A549 (cell line): ENCODE data around the gene NYAP2.

Experiments
- CBX2 ChIP-seq: fragments of 200-600 bp; sonication (generic); IDR thresholded peaks from 2 replicates; pipeline ENCODE4 v1.6.1; 2016; ENCODE audit warnings: low read depth, mild to moderate bottlenecking, borderline replicate concordance
- EP300 ChIP-seq, 2 experiments: fragments of >200 bp; sonication (Bioruptor Twin); formaldehyde crosslinking; IDR thresholded peaks; 2 replicates in 1 of 2; 3 replicates in 1 of 2; pipeline ENCODE4 v1.6.1; 2016 to 2017
- ESRRA ChIP-seq: fragments of 150-350 bp; IDR thresholded peaks from 2 replicates; pipeline ENCODE4 v1.6.1; 2014; ENCODE audit warnings: mild to moderate bottlenecking, low read length, borderline replicate concordance
- MAFK ChIP-seq: fragments of 450-650 bp; IDR thresholded peaks from 2 replicates; pipeline ENCODE4 v1.6.1; 2014; ENCODE audit not compliant: partially characterized antibody
- POLR2A ChIP-seq: IDR thresholded peaks from 2 replicates; pipeline ENCODE4 v1.6.1; 2012; ENCODE audit warnings: mild to moderate bottlenecking, low read length
- POLR2AphosphoS2 ChIP-seq: conservative IDR thresholded peaks from 2 replicates; pipeline ENCODE4 v1.6.1; 2012; ENCODE audit warnings: low read length, improper control_type of control experiment, inconsistent platforms
- RAD21 ChIP-seq, 2 experiments: fragments of >200 bp in 1 of 2; sonication (Bioruptor Twin) in 1 of 2; formaldehyde crosslinking in 1 of 2; IDR thresholded peaks in 1 of 2; conservative IDR thresholded peaks in 1 of 2; 2 replicates in 1 of 2; 3 replicates in 1 of 2; pipeline ENCODE4 v1.6.1; 2012 to 2018; ENCODE audit warnings: inconsistent platforms in 1 of 2
- SREBF2 ChIP-seq: fragments of 450-650 bp; IDR thresholded peaks from 2 replicates; pipeline ENCODE4 v1.6.1; 2014; ENCODE audit warnings: mild to moderate bottlenecking, moderate library complexity
- ZFP36 ChIP-seq: fragments of 450-650 bp; IDR thresholded peaks from 2 replicates; pipeline ENCODE4 v1.6.1; 2014; ENCODE audit warnings: borderline replicate concordance; ENCODE audit not compliant: partially characterized antibody
- TF ChIP-seq, protein P1 (sequence below): fragments of 200-600 bp; sonication (generic); IDR thresholded peaks from 2 replicates; pipeline ENCODE4 v1.6.1; 2016; ENCODE audit warnings: antibody characterized with exemption, mild to moderate bottlenecking, moderate library complexity
- TF ChIP-seq, protein P2 (sequence below): fragments of >200 bp; sonication (Bioruptor Twin); formaldehyde crosslinking; IDR thresholded peaks from 3 replicates; pipeline ENCODE4 v1.5.1; 2016
- TF ChIP-seq, protein P3 (sequence below): fragments of >200 bp; sonication (Bioruptor Twin); formaldehyde crosslinking; IDR thresholded peaks from 2 replicates; pipeline ENCODE4 v1.6.1; 2016
- TF ChIP-seq, protein P4 (sequence below): fragments of 150-350 bp; IDR thresholded peaks from 2 replicates; pipeline ENCODE4 v1.6.1; 2014; ENCODE audit warnings: low read depth, mild to moderate bottlenecking, low read length
- TF ChIP-seq, protein P5 (sequence below): IDR thresholded peaks from 2 replicates; pipeline ENCODE4 v1.6.1; 2012; ENCODE audit warnings: low read depth, borderline replicate concordance

DNA sequence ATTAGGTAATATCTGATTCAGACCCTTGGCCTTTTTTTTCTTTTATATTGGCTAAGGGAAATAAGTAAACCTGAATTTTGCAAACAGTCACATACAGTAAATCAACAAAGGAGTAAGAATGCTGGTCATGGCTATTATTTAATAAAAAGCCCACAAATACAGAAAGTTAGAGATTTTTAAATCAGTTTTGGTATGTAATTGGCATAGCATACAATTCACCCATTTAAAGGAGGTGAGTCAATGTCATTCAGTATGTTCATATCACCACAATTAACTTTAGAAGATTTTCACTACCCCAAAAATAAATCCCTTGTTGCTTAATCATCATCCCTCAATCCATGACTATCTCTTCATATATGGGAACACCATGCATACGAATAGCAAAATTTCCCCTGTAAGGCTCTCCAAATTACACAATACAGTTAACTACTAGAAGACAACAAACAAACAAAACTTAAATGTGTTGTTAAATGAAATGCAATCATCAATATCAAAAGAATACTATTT lies 45.9 kb upstream of the NYAP2 start:
- TF ChIP-seq EP300 (IDR thresholded peaks at IDR 0.05) (no peak), CBX2 (no peak), POLR2A (no peak), SREBF2 (no peak), RAD21 (conservative IDR thresholded peaks at IDR 0.05 in 1 of 2, IDR thresholded peaks at IDR 0.05 in 1 of 2) (no peak), POLR2AphosphoS2 (no peak), MAFK (no peak), ZFP36 (no peak), ESRRA (no peak)
- TF ChIP-seq, protein P1, sequence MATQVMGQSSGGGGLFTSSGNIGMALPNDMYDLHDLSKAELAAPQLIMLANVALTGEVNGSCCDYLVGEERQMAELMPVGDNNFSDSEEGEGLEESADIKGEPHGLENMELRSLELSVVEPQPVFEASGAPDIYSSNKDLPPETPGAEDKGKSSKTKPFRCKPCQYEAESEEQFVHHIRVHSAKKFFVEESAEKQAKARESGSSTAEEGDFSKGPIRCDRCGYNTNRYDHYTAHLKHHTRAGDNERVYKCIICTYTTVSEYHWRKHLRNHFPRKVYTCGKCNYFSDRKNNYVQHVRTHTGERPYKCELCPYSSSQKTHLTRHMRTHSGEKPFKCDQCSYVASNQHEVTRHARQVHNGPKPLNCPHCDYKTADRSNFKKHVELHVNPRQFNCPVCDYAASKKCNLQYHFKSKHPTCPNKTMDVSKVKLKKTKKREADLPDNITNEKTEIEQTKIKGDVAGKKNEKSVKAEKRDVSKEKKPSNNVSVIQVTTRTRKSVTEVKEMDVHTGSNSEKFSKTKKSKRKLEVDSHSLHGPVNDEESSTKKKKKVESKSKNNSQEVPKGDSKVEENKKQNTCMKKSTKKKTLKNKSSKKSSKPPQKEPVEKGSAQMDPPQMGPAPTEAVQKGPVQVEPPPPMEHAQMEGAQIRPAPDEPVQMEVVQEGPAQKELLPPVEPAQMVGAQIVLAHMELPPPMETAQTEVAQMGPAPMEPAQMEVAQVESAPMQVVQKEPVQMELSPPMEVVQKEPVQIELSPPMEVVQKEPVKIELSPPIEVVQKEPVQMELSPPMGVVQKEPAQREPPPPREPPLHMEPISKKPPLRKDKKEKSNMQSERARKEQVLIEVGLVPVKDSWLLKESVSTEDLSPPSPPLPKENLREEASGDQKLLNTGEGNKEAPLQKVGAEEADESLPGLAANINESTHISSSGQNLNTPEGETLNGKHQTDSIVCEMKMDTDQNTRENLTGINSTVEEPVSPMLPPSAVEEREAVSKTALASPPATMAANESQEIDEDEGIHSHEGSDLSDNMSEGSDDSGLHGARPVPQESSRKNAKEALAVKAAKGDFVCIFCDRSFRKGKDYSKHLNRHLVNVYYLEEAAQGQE = no peak
- TF ChIP-seq, protein P2, sequence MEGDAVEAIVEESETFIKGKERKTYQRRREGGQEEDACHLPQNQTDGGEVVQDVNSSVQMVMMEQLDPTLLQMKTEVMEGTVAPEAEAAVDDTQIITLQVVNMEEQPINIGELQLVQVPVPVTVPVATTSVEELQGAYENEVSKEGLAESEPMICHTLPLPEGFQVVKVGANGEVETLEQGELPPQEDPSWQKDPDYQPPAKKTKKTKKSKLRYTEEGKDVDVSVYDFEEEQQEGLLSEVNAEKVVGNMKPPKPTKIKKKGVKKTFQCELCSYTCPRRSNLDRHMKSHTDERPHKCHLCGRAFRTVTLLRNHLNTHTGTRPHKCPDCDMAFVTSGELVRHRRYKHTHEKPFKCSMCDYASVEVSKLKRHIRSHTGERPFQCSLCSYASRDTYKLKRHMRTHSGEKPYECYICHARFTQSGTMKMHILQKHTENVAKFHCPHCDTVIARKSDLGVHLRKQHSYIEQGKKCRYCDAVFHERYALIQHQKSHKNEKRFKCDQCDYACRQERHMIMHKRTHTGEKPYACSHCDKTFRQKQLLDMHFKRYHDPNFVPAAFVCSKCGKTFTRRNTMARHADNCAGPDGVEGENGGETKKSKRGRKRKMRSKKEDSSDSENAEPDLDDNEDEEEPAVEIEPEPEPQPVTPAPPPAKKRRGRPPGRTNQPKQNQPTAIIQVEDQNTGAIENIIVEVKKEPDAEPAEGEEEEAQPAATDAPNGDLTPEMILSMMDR = no peak
- TF ChIP-seq, protein P3, sequence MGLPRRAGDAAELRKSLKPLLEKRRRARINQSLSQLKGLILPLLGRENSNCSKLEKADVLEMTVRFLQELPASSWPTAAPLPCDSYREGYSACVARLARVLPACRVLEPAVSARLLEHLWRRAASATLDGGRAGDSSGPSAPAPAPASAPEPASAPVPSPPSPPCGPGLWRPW = no peak
- TF ChIP-seq, protein P4, sequence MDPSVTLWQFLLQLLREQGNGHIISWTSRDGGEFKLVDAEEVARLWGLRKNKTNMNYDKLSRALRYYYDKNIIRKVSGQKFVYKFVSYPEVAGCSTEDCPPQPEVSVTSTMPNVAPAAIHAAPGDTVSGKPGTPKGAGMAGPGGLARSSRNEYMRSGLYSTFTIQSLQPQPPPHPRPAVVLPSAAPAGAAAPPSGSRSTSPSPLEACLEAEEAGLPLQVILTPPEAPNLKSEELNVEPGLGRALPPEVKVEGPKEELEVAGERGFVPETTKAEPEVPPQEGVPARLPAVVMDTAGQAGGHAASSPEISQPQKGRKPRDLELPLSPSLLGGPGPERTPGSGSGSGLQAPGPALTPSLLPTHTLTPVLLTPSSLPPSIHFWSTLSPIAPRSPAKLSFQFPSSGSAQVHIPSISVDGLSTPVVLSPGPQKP = no peak
- TF ChIP-seq, protein P5, sequence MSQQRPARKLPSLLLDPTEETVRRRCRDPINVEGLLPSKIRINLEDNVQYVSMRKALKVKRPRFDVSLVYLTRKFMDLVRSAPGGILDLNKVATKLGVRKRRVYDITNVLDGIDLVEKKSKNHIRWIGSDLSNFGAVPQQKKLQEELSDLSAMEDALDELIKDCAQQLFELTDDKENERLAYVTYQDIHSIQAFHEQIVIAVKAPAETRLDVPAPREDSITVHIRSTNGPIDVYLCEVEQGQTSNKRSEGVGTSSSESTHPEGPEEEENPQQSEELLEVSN = no peak
